Right renal cortex interstitium (tissue), 3 donors: ENCODE data around the gene PLAC8. TPM values are rescaled to one million over a fixed set of nuclear protein-coding genes. Genes with fewer than 3 reads are reported as not detected.
"Not testable (repeated sequence)": the region's sequence is repeated elsewhere in the genome, so short reads cannot be mapped to it uniquely, and the experiment has no call there.

Source experiments
- DNase-seq, 3 donors: peaks; one replicate each; pipeline ENCODE4 v3.0.0-alpha.2; 2013; ENCODE audit warnings: low read depth in 3 of 3, low spot score in 2 of 3
- polyA plus RNA-seq, 3 donors: library from polyadenylated mRNA; unstranded; fragments of 120-200 nt; gene quantifications; one replicate each; pipeline ENCODE4 v1.2.1, GENCODE V29; 2013; ENCODE audit not compliant: insufficient read length in 3 of 3

The PLAC8 gene
- polyA plus RNA-seq, 3 donors, result 2.6 to 2.7 (median 2.7) TPM

DNA sequence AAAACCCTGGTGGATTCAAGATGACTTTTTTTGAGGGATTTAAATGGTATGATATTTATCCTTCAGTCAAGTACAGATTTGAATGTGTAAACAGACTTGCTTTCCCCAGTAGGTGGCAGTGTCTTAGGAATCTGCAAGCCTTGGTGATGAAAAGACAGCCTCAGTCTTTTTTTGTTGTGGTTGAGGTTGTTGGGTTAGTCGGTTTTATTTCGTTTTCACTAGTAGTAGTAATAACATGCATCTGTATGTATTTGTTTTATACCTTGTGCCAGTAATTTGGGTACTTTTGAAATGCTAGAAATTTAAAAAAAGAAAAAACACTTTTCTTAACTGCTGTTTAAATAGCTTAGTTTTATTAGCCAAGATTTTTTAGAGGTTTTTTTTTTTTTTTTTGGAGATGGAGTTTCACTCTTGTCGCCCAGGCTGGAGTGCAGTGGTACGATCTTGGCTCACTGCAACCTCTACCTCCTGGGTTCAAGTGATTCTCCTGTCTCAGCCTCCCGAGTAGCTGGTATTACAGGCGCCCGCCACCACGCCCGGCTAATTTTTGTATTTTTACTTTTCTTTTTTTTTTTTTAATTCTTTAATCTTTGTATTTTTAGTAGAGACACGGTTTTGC lies 40.3 kb downstream of the PLAC8 start:
- DNase-seq, result peak in 2 of 3 donors; percentile 21 to 42

GRCh38 chr4:83071116-83071515 lies 43.4 kb downstream of the PLAC8 start:
- DNase-seq, result no peak

GRCh38 chr4:83067058-83067639 lies 47.4 kb downstream of the PLAC8 start:
- no peak for DNase-seq

- no peak for DNase-seq
These were observed 49.3 kb downstream of the PLAC8 start for GRCh38 chr4:83065266-83065665.

GRCh38 chr4:83062739-83063138 lies 51.8 kb downstream of the PLAC8 start:
- no peak for DNase-seq

- no peak for DNase-seq
These were observed 59.6 kb downstream of the PLAC8 start for GRCh38 chr4:83054928-83055327.

GRCh38 chr4:83048781-83049180 lies 65.7 kb downstream of the PLAC8 start:
- not testable (repeated sequence) for DNase-seq

DNA sequence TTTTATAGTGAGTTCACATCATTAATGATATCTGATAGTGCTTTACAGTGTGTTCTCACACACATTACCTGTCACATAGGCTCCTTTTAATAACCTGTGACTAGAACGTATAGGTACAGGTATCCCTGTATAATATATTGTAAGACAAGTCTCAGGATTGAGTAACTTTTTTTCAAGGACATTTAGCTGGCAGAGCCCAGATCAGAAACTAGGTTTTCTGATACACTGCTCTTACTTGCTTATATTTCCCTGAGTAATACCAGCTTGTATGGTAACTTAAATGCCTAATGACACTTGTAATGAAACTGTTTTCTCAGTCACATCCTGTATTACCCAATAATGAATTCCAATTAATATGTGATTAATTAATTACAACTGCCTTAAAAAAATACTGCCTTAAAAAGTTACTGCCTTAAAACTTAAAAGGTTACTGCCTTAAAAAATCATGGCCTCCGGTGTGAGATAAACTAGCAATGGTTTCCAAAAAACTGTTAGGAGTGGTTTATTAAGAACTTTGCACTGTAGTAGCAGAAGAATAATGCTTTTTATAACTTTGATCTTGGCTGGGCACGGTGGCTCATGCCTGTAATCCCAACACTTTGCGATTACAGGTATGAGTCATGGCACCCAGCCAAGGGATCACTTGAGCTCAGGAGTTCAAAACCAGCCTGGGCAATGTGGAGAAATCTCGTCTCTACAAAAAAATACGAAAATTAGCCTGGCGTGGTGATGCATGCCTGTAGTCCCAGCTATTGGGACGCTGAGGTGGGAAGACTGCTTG lies 67.6 kb downstream of the PLAC8 start:
- DNase-seq, result no peak

DNA sequence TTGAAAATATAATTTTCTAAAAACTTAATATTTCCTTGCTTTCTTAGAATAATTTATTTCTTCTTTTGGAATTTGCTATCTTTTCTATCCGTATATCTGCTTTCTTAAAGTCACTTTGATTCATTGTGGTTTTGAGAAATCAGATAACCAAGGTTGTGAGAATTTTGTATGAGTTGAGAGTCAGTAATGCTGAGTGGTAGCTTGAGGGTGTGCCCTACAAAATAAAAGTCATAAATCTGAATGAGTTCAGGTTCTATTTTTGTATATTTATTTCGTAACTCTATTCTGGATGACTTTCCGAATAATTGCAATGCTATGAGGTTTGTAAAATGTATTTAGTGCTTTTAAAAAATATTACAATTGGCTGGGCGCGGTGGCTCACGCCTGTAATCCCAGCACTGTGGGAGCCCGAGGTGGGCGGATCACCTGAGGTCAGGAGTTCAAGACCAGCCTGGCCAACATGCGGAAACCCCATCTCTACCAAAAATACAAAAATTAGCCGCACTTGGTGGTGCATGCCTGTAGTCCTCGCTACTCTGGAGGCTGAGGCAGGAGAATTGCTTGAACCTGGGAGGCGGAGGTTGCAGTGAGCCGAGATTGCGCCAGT lies 70.6 kb downstream of the PLAC8 start:
- DNase-seq, result no peak

DNA sequence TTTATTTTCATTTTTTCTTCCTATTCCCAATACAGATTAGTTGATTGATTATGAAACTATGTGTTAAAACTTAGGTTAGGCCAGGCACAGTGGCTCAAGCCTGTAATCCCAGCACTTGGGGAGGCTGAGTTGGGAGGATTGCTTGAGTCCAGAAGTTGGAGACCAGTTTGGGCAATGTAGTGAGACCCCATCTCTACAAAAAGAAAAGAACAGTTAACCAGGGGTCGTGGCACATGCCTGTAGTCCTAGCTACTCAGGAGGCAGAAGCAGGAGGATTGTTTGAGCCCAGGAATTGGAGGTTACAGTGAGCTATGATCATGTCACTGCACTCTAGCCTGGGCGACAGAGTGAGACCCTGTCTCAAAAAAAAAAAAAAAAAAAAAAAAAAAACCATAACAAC lies 71.4 kb downstream of the PLAC8 start:
- DNase-seq, result not testable (repeated sequence)

GRCh38 chr4:83040269-83040668 lies 74.3 kb downstream of the PLAC8 start:
- DNase-seq, result no peak

Other genes starting within 250 kb of the PLAC8 start
- 100 to 1,000 TPM; 225 to 236 (median 233) TPM for gene SEC31A, start 223.6 kb downstream of the PLAC8 start, polyA plus RNA-seq
- 10 to 100 TPM in 2 of 3 donors, 1 to 10 TPM in 1; 9.9 to 12.6 (median 11.2) TPM for gene THAP9, start 214.0 kb downstream of the PLAC8 start, polyA plus RNA-seq
- 10 to 100 TPM; 16.1 to 16.4 (median 16.1) TPM for gene LIN54, start 103.9 kb downstream of the PLAC8 start, polyA plus RNA-seq
- 10 to 100 TPM; 84.7 to 95.5 (median 90.3) TPM for gene COPS4, start 79.5 kb downstream of the PLAC8 start, polyA plus RNA-seq
- gene COQ2, start 170.1 kb upstream of the PLAC8 start, polyA plus RNA-seq, result 10 to 100 TPM; 14.6 to 17.7 (median 16.5) TPM
- gene HPSE, start 220.1 kb upstream of the PLAC8 start, polyA plus RNA-seq, result 1 to 10 TPM in 2 of 3 donors, under 1 TPM in 1; 0.93 to 1.6 (median 1.3) TPM